ENCODE measurements around the gene TRPC4. TPM values are rescaled to one million over a fixed set of nuclear protein-coding genes. Genes with fewer than 3 reads are reported as not detected.

Gene TRPC4
- total RNA-seq, 4 donors from 2014 or later, result 0.33 to 4.2 (median 0.46) TPM; not detected in 1

- H3K27ac ChIP-seq (replicated peaks in 1 of 4), result no peak overlapping the region
- no peaks in the 10 kb centered on the region for H3K9me3 ChIP-seq
- H3K4me1 ChIP-seq, result no peaks in the 10 kb centered on the region
- H3K4me3 ChIP-seq, result no peak overlapping the region
- intact Hi-C loops (cut with DNase I), result no loop called here
- WGBS, result 96% methylated on average over 2 of the region's 2 CpGs
- DNase-seq (ENCODE audit: extremely low spot score), result no peak
- TF ChIP-seq, protein P1, sequence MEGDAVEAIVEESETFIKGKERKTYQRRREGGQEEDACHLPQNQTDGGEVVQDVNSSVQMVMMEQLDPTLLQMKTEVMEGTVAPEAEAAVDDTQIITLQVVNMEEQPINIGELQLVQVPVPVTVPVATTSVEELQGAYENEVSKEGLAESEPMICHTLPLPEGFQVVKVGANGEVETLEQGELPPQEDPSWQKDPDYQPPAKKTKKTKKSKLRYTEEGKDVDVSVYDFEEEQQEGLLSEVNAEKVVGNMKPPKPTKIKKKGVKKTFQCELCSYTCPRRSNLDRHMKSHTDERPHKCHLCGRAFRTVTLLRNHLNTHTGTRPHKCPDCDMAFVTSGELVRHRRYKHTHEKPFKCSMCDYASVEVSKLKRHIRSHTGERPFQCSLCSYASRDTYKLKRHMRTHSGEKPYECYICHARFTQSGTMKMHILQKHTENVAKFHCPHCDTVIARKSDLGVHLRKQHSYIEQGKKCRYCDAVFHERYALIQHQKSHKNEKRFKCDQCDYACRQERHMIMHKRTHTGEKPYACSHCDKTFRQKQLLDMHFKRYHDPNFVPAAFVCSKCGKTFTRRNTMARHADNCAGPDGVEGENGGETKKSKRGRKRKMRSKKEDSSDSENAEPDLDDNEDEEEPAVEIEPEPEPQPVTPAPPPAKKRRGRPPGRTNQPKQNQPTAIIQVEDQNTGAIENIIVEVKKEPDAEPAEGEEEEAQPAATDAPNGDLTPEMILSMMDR (IDR thresholded peaks at IDR 0.05), result no peak
- TF ChIP-seq POLR2AphosphoS5 (IDR thresholded peaks at IDR 0.05) (no peak), POLR2A (IDR thresholded peaks at IDR 0.05; ENCODE audit: low read depth) (no peak), EP300 (IDR thresholded peaks at IDR 0.05) (no peak)
- H3K36me3 ChIP-seq, result no peaks in the 10 kb centered on the region
- H3K27me3 ChIP-seq, result no peaks in the 10 kb centered on the region
These were observed 183.1 kb downstream of the TRPC4 start for GRCh38 chr13:37686501-37686900.

DNA sequence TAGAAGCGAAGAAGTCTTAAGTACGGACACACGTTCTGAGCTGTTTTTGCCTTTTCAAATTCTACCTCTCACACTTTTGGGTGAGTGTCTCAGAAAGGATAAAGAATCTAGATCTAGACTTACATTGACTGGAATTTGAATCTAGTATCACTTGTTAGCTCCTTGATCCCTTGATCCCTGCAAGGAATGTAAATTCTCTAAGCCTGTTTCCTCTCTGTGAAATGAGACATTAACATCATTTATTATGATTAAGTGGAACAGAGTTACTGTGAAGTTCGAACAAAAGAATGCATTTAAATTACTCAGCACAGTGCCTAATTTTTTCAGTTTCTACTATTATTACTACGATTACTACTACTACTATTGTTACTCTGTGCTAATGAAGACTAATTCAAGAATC, 184.4 kb downstream of the TRPC4 start:
- Histone ChIP-seq H3K4me3 (no peak overlapping the region), H3K36me3 (no peaks in the 10 kb centered on the region), H3K27me3 (no peaks in the 10 kb centered on the region), H3K9me3 (no peaks in the 10 kb centered on the region), H3K27ac (replicated peaks in 1 of 4) (no peak overlapping the region), H3K4me1 (no peaks in the 10 kb centered on the region)
- no peak for DNase-seq (ENCODE audit: extremely low spot score)
- TF ChIP-seq, protein P1 (IDR thresholded peaks at IDR 0.05), result no peak
- TF ChIP-seq POLR2AphosphoS5 (IDR thresholded peaks at IDR 0.05) (no peak), EP300 (IDR thresholded peaks at IDR 0.05) (no peak), POLR2A (IDR thresholded peaks at IDR 0.05; ENCODE audit: low read depth) (no peak)
- intact Hi-C loops (cut with DNase I), result no loop called here
- 67% methylated on average over 5 of the region's 5 CpGs for WGBS

DNA sequence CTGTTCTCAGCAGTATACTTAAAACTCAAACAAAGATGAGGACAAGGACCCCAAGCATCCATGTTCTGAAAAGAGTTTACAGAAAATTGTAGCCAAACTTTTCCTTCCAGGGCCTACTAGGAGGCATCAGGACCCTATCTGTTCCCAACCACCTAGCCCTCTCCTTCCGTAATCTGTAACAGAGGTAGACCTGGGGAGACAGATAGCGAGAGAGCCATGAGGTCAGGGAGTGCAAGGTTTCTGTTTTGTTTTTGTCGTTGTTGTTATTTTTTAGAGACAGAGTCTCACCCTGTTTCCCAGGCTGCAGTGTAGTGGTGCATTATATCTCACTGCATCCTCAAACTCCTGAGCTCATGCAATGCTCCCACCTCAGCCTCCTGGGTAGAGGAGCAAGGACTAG, 187.1 kb downstream of the TRPC4 start:
- H3K27me3 ChIP-seq, result no peaks in the 10 kb centered on the region
- H3K4me3 ChIP-seq, result no peak overlapping the region
- TF ChIP-seq, protein P1 (IDR thresholded peaks at IDR 0.05), result no peak
- TF ChIP-seq POLR2AphosphoS5 (IDR thresholded peaks at IDR 0.05) (no peak), EP300 (IDR thresholded peaks at IDR 0.05) (no peak)
- H3K27ac ChIP-seq (replicated peaks in 1 of 4), result no peak overlapping the region
- no peak for DNase-seq (ENCODE audit: extremely low spot score)
- no peaks in the 10 kb centered on the region for H3K4me1 ChIP-seq
- H3K36me3 ChIP-seq, result no peaks in the 10 kb centered on the region
- no peaks in the 10 kb centered on the region for H3K9me3 ChIP-seq
- WGBS, result 92% methylated on average over 3 of the region's 3 CpGs
- intact Hi-C loops (cut with DNase I), result no loop called here

- DNase-seq (ENCODE audit: extremely low spot score), result no peak
- Histone ChIP-seq H3K27ac (replicated peaks in 1 of 4) (no peak overlapping the region), H3K4me3 (no peak overlapping the region), H3K36me3 (no peaks in the 10 kb centered on the region), H3K4me1 (no peaks in the 10 kb centered on the region), H3K27me3 (no peaks in the 10 kb centered on the region), H3K9me3 (no peaks in the 10 kb centered on the region)
- intact Hi-C loops (cut with DNase I), result no loop called here
- 72% methylated on average over 6 of the region's 6 CpGs for WGBS
- TF ChIP-seq, protein P1 (IDR thresholded peaks at IDR 0.05), result no peak
- no peak for TF ChIP-seq POLR2A (IDR thresholded peaks at IDR 0.05; ENCODE audit: low read depth)
- no peak for TF ChIP-seq POLR2AphosphoS5 (IDR thresholded peaks at IDR 0.05)
- TF ChIP-seq EP300 (IDR thresholded peaks at IDR 0.05), result no peak
These were observed 188.1 kb downstream of the TRPC4 start for GRCh38 chr13:37681281-37682032.

DNA sequence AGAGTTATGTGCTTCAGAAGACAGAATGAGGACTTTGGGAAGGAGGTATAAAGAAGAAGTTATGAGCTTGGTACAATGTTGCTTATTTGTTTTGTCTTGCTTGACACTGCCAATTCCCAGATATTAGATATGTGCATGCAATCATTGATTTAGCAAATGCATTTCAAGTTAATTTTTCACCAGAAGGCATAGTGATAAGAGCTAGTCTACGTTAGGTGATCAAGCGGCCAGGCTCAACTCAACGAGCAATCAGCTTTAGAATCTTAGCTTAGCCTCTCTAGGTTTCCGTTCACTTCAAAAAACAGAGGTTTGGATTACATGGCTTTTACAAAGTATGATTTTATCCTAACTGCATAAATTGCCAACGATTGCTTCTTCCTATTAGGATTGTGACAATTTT, 189.4 kb downstream of the TRPC4 start:
- no peak for TF ChIP-seq EP300 (IDR thresholded peaks at IDR 0.05)
- TF ChIP-seq POLR2AphosphoS5 (IDR thresholded peaks at IDR 0.05), result no peak

More for the DNA sequence above, 189.4 kb downstream of the TRPC4 start:
- Histone ChIP-seq H3K27me3 (no peaks in the 10 kb centered on the region), H3K27ac (replicated peaks in 1 of 4) (no peak overlapping the region), H3K36me3 (no peaks in the 10 kb centered on the region), H3K4me1 (no peaks in the 10 kb centered on the region), H3K9me3 (no peaks in the 10 kb centered on the region), H3K4me3 (no peak overlapping the region)
- no peak for DNase-seq (ENCODE audit: extremely low spot score)
- intact Hi-C loops (cut with DNase I), result no loop called here
- 92% methylated on average over 5 of the region's 5 CpGs for WGBS

Measured in esophagus muscularis mucosa (tissue), 4 donors.